Neutrophil (primary cell): ENCODE results near the gene IL12RB2.

Experiments used
- H3K27ac ChIP-seq: fragments of 200-600 bp; sonication (generic); 2 replicates; pipeline ENCODE4 v1.5.1; 2016; ENCODE audit warnings: mild to moderate bottlenecking, moderate library complexity
- H3K27me3 ChIP-seq: fragments of 200-600 bp; sonication (generic); 2 replicates; pipeline ENCODE4 v1.6.0; 2016; ENCODE audit warnings: mild to moderate bottlenecking
- H3K36me3 ChIP-seq: fragments of 200-600 bp; sonication (generic); 2 replicates; pipeline ENCODE4 v1.5.1; 2017
- H3K4me1 ChIP-seq, 2 experiments: fragments of 200-600 bp in 1 of 2; sonication (generic) in 1 of 2; 1 replicate in 1 of 2; 2 replicates in 1 of 2; pipeline versions ENCODE4 v1.5.1 to v1.6.1; 2013 to 2016; ENCODE audit warnings: low read depth in 1 of 2, low read length in 1 of 2, mild to moderate bottlenecking in 1 of 2, moderate library complexity in 1 of 2; ENCODE audit not compliant: control insufficient read depth in 1 of 2, insufficient read depth in 1 of 2
- H3K4me3 ChIP-seq, 2 experiments: fragments of 200-600 bp in 1 of 2; sonication (generic) in 1 of 2; 1 replicate in 1 of 2; 2 replicates in 1 of 2; pipeline ENCODE4 v1.5.1; 2013 to 2016; ENCODE audit warnings: low read depth in 1 of 2, low read length in 1 of 2, mild to moderate bottlenecking in 1 of 2, moderate library complexity in 1 of 2
- H3K9me3 ChIP-seq: fragments of 200-600 bp; sonication (generic); 2 replicates; pipeline ENCODE4 v1.5.1; 2016
- CTCF ChIP-seq: fragments of 200-600 bp; sonication (generic); IDR thresholded peaks from 2 replicates; pipeline ENCODE4 v1.5.1; 2016; ENCODE audit warnings: antibody characterized with exemption

Gene IL12RB2

DNA sequence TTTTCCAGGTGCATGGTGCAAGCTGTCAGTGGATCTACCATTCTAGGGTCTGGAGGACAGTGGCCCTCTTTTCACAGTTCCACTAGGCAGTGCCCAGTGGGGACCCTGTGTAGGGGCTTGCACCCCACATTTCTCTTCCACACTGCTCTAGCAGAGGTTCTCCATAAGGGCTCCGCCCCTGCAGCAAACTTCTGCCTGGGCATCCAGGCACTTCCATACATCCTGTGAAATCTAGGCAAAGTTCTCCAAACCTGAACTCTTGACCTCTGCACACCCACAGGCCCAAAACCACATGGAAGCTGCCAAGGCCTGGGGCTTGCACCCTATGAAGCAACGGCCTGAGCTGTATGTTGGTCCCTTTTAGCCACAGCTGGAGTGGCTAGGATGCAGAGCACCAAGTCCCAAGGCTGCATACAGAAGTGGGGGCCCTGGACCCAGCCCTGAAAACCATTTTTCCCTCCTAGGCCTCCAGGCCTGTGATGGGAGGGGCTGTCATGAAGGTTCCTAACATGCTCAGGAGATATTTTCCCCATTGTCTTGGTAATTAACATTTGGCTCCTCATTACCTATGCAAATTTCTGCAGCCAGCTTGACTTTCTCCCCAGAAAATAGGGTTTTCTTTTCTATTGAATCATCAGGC, 76.4 kb downstream of the IL12RB2 start:
- TF ChIP-seq CTCF: no peak
- H3K9me3 ChIP-seq: peaks cover 10% of the 10 kb centered on the region
- no peaks in the 10 kb centered on the region for H3K36me3 ChIP-seq
- H3K27me3 ChIP-seq: no peaks in the 10 kb centered on the region
- no peak overlapping the region for H3K27ac ChIP-seq
- no peak overlapping the region for H3K4me3 ChIP-seq
- no peaks in the 10 kb centered on the region for H3K4me1 ChIP-seq

GRCh38 chr1:67390041-67390887, 82.6 kb downstream of the IL12RB2 start:
- no peak overlapping the region for H3K4me3 ChIP-seq
- TF ChIP-seq CTCF: no peak
- no peaks in the 10 kb centered on the region for H3K9me3 ChIP-seq
- H3K27ac ChIP-seq: no peak overlapping the region
- no peaks in the 10 kb centered on the region for H3K36me3 ChIP-seq
- H3K4me1 ChIP-seq: no peaks in the 10 kb centered on the region
- no peaks in the 10 kb centered on the region for H3K27me3 ChIP-seq

- Histone ChIP-seq H3K4me1 (no peaks in the 10 kb centered on the region), H3K36me3 (no peaks in the 10 kb centered on the region), H3K27me3 (no peaks in the 10 kb centered on the region), H3K27ac (no peak overlapping the region), H3K9me3 (no peaks in the 10 kb centered on the region), H3K4me3 (no peak overlapping the region)
- TF ChIP-seq CTCF: no peak
Observed at GRCh38 chr1:67393240-67393639, 85.6 kb downstream of the IL12RB2 start.

DNA sequence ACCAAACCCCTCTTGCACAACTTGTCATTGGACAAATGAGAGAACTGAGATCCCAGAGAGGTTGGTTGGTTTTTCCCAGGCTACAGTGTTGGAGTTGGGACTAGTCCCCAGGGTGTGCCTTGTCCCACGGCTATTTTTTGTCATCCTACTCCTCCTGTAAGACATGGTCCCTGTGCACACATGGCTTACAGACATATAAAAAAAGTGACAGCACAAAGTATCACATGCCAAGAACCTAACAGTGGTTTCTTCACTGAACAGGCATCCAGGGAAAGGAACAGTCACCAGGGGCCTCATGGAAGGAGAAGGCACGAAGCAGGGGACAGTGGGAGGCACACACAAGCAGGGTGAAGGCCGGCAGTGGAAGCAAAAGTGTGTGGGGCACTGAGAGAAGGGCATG, 86.1 kb downstream of the IL12RB2 start:
- H3K9me3 ChIP-seq: no peaks in the 10 kb centered on the region
- H3K27ac ChIP-seq: no peak overlapping the region
- no peak overlapping the region for H3K4me3 ChIP-seq
- no peaks in the 10 kb centered on the region for H3K27me3 ChIP-seq
- no peak for TF ChIP-seq CTCF
- H3K4me1 ChIP-seq: no peaks in the 10 kb centered on the region
- H3K36me3 ChIP-seq: no peaks in the 10 kb centered on the region

- Histone ChIP-seq H3K27me3 (no peaks in the 10 kb centered on the region), H3K4me1 (no peaks in the 10 kb centered on the region), H3K9me3 (no peaks in the 10 kb centered on the region), H3K4me3 (no peak overlapping the region), H3K36me3 (no peaks in the 10 kb centered on the region), H3K27ac (no peak overlapping the region)
- no peak for TF ChIP-seq CTCF
Observed at GRCh38 chr1:67394548-67394947, 86.9 kb downstream of the IL12RB2 start.
